ENCODE data around the gene NPL.

DNA sequence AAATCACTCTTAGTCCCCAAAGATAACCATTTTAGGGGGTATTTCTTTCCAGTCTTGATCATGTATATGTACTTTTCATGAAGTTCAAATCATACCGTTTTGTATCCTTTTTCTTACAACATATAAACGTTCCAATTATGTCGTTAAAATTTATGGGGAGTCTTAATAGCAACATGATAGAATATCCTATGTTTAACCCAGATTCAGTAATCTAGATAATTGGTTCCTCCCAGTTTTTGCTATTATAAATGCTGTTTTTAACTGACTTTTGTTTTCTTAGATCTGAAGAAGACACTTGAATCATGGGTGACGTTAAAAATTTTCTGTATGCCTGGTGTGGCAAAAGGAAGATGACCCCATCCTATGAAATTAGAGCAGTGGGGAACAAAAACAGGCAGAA, 52.7 kb downstream of the NPL start:
- TF ChIP-seq, protein P1, sequence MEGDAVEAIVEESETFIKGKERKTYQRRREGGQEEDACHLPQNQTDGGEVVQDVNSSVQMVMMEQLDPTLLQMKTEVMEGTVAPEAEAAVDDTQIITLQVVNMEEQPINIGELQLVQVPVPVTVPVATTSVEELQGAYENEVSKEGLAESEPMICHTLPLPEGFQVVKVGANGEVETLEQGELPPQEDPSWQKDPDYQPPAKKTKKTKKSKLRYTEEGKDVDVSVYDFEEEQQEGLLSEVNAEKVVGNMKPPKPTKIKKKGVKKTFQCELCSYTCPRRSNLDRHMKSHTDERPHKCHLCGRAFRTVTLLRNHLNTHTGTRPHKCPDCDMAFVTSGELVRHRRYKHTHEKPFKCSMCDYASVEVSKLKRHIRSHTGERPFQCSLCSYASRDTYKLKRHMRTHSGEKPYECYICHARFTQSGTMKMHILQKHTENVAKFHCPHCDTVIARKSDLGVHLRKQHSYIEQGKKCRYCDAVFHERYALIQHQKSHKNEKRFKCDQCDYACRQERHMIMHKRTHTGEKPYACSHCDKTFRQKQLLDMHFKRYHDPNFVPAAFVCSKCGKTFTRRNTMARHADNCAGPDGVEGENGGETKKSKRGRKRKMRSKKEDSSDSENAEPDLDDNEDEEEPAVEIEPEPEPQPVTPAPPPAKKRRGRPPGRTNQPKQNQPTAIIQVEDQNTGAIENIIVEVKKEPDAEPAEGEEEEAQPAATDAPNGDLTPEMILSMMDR (IDR thresholded peaks at IDR 0.05): no peak
- no peak for TF ChIP-seq POLR2A (IDR thresholded peaks at IDR 0.05)
